Right lobe of liver (tissue), 6 donors: ENCODE data around the gene FAR2. TPM values are rescaled to one million over a fixed set of nuclear protein-coding genes. Genes with fewer than 3 reads are reported as not detected.

Experiments used
- ATAC-seq, 4 donors: fragments of 200-7000 bp; cut with Tn5 transposase; one replicate each; pipeline ENCODE4 v1.9.1; 2020; ENCODE audit warnings: mild to moderate bottlenecking in 4 of 4, moderate library complexity in 4 of 4
- DNase-seq, 3 donors: peaks; one replicate each; pipeline ENCODE4 v3.0.0-alpha.2; 2020
- H3K27ac ChIP-seq, 3 donors: fragments of 200-600 bp; one replicate each; pipeline ENCODE4 v1.8.0; 2022
- H3K27me3 ChIP-seq, 2 donors: fragments of 200-600 bp; one replicate each; pipeline ENCODE4 v1.8.0; 2022
- H3K36me3 ChIP-seq, 4 donors: fragments of 200-600 bp; sonication (generic) in 1 of 4; one replicate each; pipeline versions ENCODE4 v1.5.1 to v1.8.0; 2017 to 2022; ENCODE audit warnings: control low read depth in 1 of 4
- H3K4me1 ChIP-seq, 4 donors: fragments of 200-600 bp; sonication (generic) in 1 of 4; one replicate each; pipeline versions ENCODE4 v1.5.1 to v1.8.0; 2017 to 2022; ENCODE audit warnings: control low read depth in 1 of 4
- H3K4me3 ChIP-seq, 3 donors: fragments of 200-600 bp; one replicate each; pipeline ENCODE4 v1.8.0; 2022
- H3K9me3 ChIP-seq, 4 donors: fragments of 200-600 bp; sonication (generic) in 1 of 4; one replicate each; pipeline versions ENCODE4 v1.5.1 to v1.8.0; 2017 to 2022; ENCODE audit warnings: control low read depth in 1 of 4
- POLR2A ChIP-seq: fragments of 450-650 bp; IDR thresholded peaks from one replicate; pipeline ENCODE4 v1.6.1; 2017; ENCODE audit warnings: antibody characterized with exemption, mild to moderate bottlenecking
- WGBS: methylation state at CpG from one replicate; pipeline ENCODE4 v1.1.6; 2018; ENCODE audit warnings: low coverage, low lambda C conversion rate; ENCODE audit not compliant: insufficient coverage; ENCODE audit errors: missing lambda C conversion rate; 5-methylcytosine and 5-hydroxymethylcytosine counted together
- intact Hi-C, 2 donors: fragments of 100-400 bp; cut with DNase I; formaldehyde crosslinking; loops; one replicate each; pipeline versions ENCODE4 v1.11.2 to v1.14.1; 2022
- total RNA-seq, 6 experiments: library from RNA; depleted of rRNA in 2 of 6; stranded (reverse); fragments of >200 nt in 2 of 6; fragmentation: NEBNext Ultra II Directional in 3 of 6; extraction: Animal tissue kit (Norgen Biotek cat#: 25700) in 3 of 6; gene quantifications; one replicate each; pipeline versions ENCODE4 v1.1.0 to v1.2.4, GENCODE V29; 2016 to 2023
- TF ChIP-seq, protein P1 (sequence below), 4 donors: fragments of 200-600 bp in 3 of 4; fragments of 450-650 bp in 1 of 4; IDR thresholded peaks; one replicate each; pipeline versions ENCODE4 v1.5.1 to v1.8.0; 2016 to 2022; ENCODE audit warnings: antibody characterized with exemption in 4 of 4, mild to moderate bottlenecking in 2 of 4
- donor health status: DM: no; HTN: yes; CAD: no.
- donor health status: DM: no; HTN: no; CAD: no.
- donor health status: DM: no; HTN: no; CAD: no.
- donor health status: DM: no; HTN: yes; CAD: no.
- donor health status: DM: no; HTN: yes; CAD: no.

Gene FAR2
- total RNA-seq, 6 experiments from 2014 or later = 0.87 to 3.4 (median 1.9) TPM

DNA sequence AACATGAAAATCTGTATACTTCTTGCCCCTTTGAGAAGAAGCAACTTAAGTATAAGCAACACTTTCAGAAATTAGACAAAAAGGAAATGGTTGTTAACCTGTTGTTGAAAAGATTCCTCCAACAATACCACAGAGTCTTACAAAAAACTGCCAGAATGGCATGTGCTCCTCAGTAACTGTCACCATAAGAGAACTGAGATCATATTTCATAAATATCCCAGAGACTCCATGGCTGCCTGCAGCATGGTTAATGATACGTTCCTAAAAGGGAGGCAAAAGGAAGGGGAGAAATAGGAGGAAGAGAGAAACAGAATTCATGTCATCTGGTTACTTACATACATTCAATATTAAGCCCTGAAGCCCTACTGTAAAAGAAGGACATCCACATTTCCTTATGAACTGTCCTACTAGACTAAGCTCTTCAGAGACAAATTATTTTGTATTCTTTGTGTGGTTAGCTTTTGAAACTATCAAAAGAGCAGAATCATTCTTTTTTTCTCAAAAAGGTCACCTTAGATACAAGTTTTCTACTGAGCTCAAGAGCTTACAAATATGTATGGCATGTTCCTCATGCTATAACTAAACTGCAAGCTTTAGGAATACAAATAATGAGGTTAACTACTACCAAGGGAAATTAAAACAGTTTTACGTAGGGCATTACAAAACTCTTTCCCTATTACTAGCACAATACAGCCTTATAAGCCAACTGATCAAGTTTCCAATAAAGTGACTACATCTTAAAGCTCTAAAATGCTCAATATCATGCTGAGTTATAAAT is 194.1 kb downstream of the FAR2 start:
- no peak overlapping the region for H3K4me3 ChIP-seq
- no peaks in the 10 kb centered on the region for H3K27me3 ChIP-seq
- intact Hi-C loops = no loop called here
- TF ChIP-seq, protein P1, sequence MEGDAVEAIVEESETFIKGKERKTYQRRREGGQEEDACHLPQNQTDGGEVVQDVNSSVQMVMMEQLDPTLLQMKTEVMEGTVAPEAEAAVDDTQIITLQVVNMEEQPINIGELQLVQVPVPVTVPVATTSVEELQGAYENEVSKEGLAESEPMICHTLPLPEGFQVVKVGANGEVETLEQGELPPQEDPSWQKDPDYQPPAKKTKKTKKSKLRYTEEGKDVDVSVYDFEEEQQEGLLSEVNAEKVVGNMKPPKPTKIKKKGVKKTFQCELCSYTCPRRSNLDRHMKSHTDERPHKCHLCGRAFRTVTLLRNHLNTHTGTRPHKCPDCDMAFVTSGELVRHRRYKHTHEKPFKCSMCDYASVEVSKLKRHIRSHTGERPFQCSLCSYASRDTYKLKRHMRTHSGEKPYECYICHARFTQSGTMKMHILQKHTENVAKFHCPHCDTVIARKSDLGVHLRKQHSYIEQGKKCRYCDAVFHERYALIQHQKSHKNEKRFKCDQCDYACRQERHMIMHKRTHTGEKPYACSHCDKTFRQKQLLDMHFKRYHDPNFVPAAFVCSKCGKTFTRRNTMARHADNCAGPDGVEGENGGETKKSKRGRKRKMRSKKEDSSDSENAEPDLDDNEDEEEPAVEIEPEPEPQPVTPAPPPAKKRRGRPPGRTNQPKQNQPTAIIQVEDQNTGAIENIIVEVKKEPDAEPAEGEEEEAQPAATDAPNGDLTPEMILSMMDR (IDR thresholded peaks at IDR 0.05) = no peak
- no peak for TF ChIP-seq POLR2A
- no peak overlapping the region for H3K27ac ChIP-seq
- no peak for ATAC-seq
- H3K36me3 ChIP-seq = peaks cover 0 to 17% (median 2%) of the 10 kb centered on the region in 4 donors
- no peaks in the 10 kb centered on the region for H3K9me3 ChIP-seq
- H3K4me1 ChIP-seq = no peaks in the 10 kb centered on the region
- WGBS = 90% methylated on average over 2 of the region's 2 CpGs
- no peak for DNase-seq

GRCh38 chr12:29346769-29347421 is 197.8 kb downstream of the FAR2 start:
- Histone ChIP-seq H3K27ac (no peak overlapping the region), H3K36me3 (peaks cover 0 to 8% (median 0%) of the 10 kb centered on the region in 4 donors), H3K4me1 (peaks cover 0 to 22% (median 4%) of the 10 kb centered on the region in 4 donors), H3K9me3 (no peaks in the 10 kb centered on the region), H3K27me3 (no peaks in the 10 kb centered on the region), H3K4me3 (no peak overlapping the region)
- WGBS = 93% methylated on average over 3 of the region's 3 CpGs
- ATAC-seq = no peak
- no peak for TF ChIP-seq POLR2A
- TF ChIP-seq, protein P1 (IDR thresholded peaks at IDR 0.05) = no peak
- intact Hi-C loops = no loop called here
- no peak for DNase-seq

DNA sequence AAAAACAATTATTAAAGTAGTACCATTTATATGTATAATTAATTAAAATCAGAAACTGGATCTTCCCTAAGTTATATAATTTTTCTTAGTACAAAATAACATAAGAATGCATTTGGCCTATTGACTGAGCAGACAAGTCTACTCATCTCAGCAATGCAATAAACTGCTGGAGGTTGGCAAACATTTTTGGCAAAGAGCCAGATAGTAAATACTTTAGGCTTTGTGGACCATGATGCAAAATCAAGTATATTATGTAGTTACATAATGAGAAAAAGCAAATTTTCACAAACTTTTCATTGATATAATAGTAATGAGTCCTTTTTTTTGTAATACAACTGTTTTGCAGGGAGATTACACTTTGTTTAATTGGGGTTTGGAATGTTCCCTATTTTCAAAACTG is 201.0 kb downstream of the FAR2 start:
- intact Hi-C loops = no loop called here
- H3K4me3 ChIP-seq = no peak overlapping the region
- H3K27ac ChIP-seq = no peak overlapping the region
- H3K27me3 ChIP-seq = no peaks in the 10 kb centered on the region
- DNase-seq (no peak), ATAC-seq (peak in 3 of 4 donors; percentile 50 to 67 (median 61))
- H3K4me1 ChIP-seq = peaks cover 0 to 24% (median 4%) of the 10 kb centered on the region in 4 donors
- no peaks in the 10 kb centered on the region for H3K9me3 ChIP-seq
- H3K36me3 ChIP-seq = peaks cover 0 to 8% (median 0%) of the 10 kb centered on the region in 4 donors
- TF ChIP-seq, protein P1 (IDR thresholded peaks at IDR 0.05) = no peak
- TF ChIP-seq POLR2A = no peak

DNA sequence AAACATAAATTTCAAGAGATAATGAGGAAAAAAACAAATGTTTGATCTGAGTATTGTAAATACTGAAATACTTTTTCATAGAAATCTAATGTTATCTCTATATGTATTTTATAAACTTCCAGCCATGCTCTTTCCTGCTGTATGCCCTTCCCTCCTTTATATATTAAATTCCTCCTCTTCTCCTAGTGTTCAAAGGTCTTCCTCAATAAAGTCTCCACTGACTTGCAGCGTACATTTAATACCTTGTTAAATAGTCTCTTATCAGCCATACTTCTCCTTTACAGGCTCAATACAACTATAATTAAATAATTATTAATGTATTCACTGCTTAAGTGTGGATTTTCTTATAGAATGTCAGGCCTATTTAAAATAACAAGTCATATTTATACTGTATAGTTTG is 205.9 kb downstream of the FAR2 start:
- no peak for DNase-seq
- WGBS = 86% methylated on average over 1 of the region's 1 CpG
- Histone ChIP-seq H3K27ac (no peak overlapping the region), H3K4me3 (no peak overlapping the region), H3K4me1 (peaks cover 0 to 21% (median 4%) of the 10 kb centered on the region in 4 donors), H3K9me3 (no peaks in the 10 kb centered on the region), H3K36me3 (peaks cover 0 to 27% (median 2%) of the 10 kb centered on the region in 4 donors), H3K27me3 (no peaks in the 10 kb centered on the region)
- intact Hi-C loops = no loop called here
- TF ChIP-seq, protein P1 (IDR thresholded peaks at IDR 0.05) = no peak
- no peak for TF ChIP-seq POLR2A
- ATAC-seq = no peak
